ENCODE results near the gene S100A14.

DNA sequence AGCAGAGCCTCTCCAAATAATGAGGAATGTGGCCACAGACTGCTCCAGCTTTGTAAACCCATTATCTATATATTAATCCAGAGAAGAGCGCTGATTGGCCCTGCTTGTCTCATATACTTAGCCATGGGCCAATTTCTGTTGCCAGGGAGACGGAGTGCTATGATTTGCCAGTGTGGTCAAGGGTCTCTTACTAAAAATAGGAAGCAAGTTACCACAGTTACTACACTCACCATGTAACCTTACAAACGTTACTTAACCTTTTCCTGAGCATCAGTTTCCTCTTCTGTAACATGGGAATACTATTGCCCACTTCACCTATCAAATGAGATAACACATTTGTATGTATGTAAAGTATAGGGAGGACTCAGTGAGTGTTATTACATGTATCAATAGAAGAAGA is 42.8 kb downstream of the S100A14 start:
- TF ChIP-seq TAF1 (IDR thresholded peaks at IDR 0.05; ENCODE audit: low read depth, low read length), result no peak
- no peak for TF ChIP-seq POLR2A (IDR thresholded peaks at IDR 0.05; ENCODE audit: low read depth, low read length)

Measured in GM12891 (cell line).